IPS DF 4.7 (cell line): ENCODE results near the gene XKRX.

ENCODE experiments used
- DNase-seq: peaks from one replicate; pipeline ENCODE4 v3.0.0-alpha.2; 2013; ENCODE audit warnings: low spot score; ENCODE audit errors: extremely low read depth

XKRX gene

DNA sequence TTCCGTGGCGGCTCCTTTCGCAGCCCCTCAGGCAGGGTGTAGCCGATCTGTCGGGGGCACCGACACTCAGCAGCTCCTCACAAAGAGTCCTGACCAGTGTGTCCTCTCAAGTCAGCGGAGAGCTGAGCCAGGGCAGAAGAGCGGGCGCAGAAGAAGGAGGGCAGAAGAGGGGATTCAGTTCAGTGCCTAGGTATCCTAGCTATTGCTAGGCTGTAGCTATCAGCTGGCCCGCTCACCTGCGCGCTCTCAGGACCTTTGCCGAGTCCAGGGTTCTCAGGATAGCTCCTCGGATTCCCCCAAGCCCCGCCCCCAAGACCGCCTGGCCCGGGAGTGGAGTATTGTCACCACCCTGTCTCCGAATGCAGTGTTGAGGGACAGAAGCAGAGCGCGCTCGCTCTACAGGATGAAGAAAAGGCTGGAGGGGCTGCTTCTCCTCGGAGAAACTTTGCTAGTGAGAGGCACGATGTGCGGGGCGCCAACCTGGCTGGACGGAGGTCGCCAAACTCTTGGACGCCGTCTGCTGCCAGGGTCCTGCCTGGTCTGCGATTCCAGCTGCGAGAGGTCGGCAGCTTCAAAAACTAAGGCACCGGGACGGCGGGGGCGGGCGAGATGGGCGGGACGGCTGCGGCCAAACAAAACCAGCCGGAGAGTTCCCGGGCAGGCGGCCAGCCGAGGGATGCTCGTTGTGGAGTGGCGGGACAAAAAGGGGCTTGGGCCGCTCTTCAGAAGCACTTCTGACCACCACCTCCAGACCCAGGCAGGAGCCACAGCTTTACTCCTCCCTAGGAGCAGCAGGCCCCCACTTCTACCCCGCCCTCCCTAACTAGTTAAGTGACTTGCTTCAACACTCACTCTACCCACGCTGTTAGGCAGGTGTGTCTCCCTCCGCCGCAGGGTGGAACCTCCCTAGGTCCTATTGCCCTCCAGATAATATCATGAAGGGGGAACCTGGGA, at the start of gene XKRX:
Gene XKRX (minus strand): TSS at position 258 of the 954 bp plus-strand sequence. CDS start 613 bp downstream, outside the sequence.
- peak; percentile 22 for DNase-seq

DNA sequence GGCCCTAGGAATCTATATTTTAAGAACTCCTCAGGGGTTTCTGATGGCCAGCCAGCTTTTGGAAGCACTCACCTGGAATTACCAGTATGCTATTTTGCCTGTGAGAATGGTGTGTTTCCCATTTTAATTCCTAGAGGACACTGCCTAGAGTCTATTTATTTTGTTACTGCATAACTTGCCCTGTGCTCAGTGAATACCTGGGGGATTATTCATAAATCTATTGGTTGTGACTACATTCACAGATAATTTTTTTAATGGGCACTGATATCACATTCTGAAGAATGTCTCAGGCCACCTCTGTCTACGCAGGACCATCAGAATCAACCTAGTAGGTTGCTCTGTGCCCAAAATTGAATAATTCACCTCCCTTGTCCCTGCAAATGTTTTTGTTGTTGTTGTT, 47.5 kb upstream of the XKRX start:
- no peak for DNase-seq

DNA sequence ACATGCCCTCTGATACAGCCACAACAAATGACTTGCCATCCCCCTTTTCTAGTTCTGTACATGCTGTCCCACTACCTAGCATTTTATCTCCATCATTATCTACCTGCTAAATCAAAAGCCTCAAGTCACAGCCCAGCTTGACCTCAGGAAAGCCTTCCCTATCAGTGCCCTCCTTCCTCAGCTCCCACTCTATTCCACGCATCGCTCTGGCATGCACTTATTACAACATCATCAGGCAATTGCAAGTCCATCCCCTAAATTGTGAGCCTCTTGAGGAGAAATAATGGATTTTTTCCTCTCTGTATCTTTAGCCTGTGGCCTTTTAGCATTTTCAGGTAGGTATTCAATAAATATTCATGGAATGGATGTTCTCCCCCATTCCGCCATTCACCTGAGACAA, 46.5 kb upstream of the XKRX start:
- DNase-seq = no peak

DNA sequence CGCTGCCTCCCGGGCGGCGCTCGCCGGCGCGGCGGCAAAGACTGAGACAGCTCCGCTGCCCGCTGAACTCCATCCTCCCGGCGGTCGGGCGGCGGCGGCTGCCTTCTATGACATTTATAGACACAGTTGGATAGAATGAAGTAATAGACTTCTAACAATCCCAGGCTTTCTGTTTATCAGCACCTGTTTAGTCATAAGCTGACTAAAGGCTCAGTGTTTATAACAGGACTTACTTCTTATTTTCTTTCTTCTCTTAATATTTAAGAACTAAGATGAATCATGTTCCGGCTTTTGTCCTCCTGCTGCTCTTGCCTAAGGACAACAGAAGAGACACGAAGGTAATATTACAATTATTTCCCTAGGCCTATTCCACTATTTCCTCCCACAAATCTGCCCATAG, 44.7 kb upstream of the XKRX start:
- no peak for DNase-seq

DNA sequence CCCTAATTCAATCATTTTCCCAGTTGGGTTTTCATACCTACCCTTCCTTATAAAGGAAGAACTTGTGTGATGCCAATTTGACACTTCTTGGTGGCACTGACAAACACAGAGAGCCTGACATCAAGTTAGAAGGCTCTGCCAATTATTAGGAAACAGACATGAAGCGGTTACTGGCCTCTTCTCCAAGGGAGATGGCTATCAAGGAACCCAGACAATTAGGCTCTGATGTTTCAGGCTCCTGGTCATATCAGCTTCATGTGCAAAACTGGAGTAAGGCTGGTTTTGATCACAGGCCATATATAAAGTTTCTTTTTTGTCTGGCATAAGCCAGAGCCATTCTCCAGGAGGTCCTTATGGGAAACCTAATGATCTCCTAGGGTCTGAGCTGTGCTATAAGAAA, 41.2 kb upstream of the XKRX start:
- no peak for DNase-seq

DNA sequence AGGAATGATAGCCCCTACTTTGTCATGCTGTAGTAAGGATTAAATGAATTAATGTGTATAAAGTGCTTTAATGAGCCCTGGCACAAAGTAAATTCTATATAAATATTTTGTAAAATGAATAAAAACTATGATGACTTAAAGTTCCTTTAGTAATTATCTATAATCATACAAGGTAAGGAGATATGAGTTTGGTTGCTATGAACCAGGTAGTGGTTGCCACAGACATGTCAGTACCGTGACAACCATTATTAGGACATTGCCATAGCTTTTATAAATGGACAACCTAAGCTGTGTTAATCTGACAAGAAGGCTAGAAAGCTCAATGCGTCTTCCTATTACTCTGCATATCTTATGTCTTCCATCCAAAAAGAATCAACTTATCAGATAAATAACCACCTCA, 40.7 kb upstream of the XKRX start, which contains the start of gene ARL13A:
Gene ARL13A (plus strand): TSS at position 301 of the 400 bp plus-strand sequence. CDS start 3,982 bp downstream, outside the sequence.
- no peak for DNase-seq

DNA sequence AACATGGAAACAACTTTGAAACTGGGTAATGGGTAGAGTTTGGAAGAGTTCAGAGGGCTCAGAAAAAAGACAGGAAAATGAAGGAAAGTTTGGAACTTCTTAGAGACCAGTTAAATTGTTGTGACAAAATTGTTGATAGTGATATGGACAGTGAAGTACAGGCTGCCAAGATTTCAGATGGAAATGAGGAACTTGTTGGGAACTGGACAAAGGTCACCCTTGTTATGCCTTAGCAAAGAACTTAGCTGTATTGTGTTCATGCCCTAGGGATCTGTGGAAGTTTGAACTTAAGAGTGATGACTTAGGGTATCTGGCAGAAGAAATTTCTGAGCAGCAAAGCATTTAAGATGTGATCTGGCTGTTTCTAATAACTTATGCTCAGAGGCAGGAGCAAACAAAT, 35.6 kb upstream of the XKRX start:
- DNase-seq = no peak

DNA sequence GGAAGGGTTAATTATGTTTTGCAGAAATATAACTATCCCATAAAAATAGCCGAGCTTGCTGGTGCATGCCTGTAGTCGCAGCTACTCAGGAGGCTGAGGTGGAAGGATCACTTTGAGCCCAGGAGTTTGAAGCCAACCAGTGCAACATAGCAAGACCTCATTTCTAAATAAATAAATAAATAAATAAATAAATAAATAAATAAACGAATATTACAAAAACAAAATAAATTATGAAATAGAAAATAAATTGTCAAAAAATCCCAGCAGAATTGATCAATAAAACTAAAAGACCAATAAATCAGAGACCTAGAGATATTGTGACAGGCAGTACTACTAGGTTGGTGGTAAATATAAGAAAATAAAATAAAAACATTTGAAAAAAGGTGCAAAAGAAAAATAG, 34.1 kb upstream of the XKRX start:
- no peak for DNase-seq

DNA sequence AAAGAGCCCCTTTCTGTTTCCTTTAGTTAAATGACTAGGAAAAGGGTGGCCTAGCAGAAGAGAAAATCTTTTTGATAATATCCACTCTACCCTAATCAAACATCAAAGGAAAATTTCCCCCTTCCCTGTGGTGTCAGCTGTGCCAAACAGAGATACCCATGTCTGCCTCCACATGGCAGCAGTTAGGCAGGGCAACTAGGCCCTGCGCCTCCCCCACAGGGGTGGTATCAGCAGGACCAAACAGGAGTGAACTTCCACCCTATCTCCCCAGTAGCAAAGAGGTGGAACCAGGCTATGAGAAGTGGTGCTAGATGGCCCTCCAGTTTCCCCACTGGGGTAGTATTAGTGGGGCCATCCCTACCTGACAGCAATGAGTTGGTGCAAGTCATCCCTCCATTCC, 19.8 kb upstream of the XKRX start:
- DNase-seq = no peak

DNA sequence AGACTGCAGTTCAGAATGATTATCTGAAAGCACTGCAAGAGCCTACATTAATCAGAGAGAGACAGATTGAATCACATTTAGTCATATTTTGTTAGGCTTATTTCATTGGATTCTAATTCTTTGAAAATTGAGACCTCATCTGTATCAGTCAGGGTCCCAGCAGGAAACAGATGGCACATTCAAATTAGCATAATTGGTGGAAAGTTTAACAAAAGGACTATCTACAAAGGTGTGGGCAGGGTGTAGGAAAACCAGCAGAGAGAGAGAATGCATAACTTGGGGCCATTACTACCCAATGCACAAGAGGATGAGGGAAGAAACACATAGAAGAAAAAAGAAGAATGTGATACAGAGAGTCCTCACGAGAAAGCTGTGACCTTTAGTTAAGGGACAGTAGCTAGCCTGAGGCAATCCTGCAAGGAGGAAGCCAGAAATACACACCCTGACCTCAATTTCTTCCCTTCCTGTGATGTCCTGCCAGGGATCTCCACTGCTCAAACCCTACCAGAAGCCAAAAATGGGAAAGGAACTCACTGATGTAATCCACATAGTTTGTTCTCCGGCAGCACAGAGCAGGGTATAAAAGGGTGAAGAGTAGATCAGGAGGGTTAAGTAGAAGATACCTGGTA, 17.7 kb upstream of the XKRX start:
- no peak for DNase-seq

DNA sequence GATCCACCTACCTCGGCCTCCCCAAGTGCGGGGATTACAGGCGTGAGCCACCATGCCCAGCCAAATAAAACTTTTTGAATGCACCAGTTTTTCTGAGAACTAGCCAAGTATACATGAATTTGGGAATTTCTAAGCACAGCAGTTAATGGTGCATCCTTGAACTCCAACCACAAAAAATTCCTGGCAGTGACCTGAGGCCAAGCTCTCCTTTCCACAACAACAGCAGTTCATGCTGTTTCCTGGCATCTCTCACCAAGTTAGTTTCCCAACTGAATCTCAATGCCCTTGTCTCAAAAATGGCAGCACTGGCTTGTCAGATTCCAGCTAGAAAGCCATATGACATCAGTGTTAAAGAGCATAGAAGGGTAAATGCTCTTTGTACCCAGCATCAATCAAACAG, 15.9 kb upstream of the XKRX start:
- DNase-seq = no peak

DNA sequence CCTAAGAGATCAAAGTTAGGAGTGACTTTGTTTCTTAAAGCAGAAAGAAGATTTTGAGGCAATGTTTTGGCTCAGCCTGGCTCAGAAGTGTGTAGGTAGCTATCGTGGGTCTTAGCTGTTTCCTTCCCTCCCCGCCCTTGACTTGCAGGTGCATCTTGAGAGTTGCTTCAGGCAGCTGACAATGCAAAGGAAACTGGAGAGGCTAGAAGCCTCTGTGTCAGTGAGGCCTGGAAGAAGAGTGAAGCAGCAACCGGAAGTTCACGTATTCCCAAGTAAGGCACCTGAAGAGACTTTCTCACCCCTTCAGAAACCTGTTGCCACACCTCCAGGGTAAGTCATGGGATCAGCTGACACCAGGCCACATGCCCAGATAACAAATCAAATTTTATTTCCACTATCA, 10.6 kb upstream of the XKRX start:
- DNase-seq = no peak

DNA sequence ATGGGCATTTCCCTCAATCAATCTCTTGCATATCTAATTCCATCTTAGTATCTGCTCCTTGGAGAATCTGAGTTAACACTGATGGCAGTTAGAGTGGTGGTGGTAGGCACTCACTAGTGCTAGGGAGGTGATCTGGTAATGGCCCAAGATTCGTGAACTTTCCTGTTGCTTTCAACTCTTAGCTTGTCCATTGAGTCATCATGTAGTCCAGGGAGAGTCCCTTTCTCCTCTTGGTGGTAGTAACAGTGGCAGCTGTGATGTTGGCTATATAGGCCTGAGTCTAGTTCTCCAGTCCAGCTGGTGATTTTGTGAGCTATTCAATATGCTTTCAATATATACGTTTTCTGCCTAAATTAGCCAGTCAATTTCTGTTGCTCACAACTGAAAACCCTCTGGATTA, 7.0 kb upstream of the XKRX start:
- no peak for DNase-seq

DNA sequence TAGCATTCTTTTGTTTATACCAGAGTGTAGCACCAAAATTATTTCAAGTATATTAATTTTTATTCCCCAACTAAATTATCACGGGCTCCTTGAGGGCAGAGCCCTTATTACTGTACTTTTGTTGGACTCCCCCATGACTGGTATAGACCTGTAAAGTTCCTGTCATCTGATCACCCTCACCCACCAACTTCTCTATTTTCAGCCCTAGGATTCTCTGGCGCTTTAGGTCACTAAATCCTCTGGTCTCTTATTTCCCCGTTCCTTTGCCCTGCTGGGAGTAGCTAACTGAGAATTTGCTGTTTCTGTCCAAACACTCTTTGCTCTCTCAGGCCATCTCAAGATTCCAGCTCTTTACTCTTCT, 3.2 kb upstream of the XKRX start:
- DNase-seq = no peak

DNA sequence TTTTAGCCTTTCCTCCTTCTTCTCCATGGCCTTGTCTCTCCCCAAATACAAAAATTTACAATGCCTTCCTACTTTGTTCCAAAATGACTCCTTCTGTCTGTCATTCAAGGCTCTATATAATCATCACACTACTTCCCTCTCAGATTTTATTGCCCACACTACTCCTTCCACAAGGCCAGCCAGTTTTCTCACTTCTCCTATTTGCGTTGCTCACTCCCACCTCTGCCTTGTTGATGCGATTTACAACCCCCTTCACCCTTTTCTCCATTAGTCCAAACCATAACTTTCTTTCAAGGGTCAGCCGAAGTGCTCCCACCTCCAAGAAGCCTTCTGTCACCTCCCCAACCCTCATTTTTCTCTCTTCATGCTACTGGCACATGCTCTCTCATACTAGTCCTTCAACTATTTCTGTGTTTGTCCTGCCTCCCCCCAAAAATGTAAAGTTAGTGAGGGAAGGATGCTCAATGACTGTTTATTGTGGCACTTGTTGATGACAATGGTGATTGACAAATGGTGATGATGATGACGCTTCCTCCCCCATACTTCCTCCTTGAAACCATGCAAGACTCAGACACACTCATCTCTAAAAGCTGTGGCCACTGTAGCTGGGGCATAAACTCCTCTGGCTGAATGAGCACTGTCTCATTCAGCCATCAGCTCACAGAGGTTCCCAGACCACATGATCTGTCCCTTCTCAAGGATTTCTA, 2.7 kb upstream of the XKRX start:
- DNase-seq = no peak

DNA sequence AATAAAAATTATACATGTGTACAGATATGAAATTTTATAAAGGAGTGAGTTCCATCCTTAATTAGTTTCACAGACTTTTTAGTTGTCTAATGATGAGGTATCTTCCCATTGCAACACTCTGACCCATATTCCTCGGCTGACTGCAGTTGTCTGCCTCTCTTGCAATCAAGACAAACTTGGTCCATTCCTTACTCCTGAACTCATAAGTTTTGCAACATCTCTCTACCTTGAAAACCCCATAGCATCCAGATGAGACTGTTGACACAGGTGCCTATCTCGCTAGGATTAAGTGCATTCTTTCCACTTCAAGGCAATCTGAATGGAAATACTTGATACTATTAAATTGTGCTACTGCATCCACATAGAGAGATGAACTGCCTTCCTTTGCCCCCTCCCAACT, 2.3 kb downstream of the XKRX start:
- no peak for DNase-seq

DNA sequence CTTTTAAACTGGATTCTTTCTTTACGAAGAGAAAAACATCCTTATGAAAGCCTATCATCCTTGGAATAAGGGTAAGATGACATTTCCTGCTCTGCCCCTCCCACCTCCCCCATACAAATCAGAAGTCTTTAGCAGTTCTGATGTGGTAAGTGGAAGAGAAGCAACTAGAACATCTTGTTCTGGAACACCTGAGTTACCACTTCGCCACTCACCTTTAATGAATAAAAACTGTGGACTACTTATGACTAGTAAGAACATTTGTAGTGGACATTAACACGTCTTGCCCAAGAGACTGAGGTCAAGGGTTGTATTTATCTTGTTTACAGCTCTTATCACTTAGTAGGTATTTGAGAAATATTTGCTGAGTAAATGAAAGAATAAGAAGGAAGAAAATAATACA, 4.3 kb downstream of the XKRX start:
- no peak for DNase-seq

DNA sequence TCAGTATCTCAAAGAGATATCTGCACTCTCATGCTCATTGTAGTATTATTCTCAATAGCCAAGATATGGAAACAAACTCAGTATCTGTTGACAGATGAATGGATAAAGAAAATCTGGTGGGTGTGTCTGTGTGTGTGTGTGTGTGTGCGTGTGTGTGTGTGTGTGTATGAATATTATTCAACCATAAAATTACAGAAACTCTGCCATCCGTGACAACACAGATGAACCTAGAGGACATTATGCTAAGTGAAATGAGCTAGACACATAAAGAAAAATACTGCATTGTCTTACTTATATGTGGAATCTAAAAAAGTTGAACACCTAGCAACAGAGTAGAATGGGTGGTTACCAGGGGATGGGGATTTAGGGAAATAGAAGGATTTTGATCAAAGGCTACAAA, 13.2 kb downstream of the XKRX start:
- DNase-seq = no peak

DNA sequence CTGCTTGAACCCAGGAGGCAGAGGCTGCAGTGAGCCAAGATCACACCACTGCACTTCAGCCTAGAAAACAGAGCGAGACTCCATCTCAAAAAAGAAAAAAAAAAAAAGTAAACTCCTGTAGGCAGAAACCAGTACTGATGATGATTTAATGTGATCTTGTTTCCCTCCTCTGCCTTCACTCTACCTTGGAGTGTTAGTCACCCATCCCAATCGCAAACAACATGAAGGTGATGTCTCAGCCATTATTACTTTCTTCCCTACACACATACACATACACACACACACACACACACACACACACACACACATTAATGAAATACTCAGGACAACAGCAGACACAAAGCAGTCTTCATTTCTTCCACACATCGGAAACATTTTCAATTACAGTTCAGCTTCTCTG, 15.6 kb downstream of the XKRX start:
- no peak for DNase-seq

DNA sequence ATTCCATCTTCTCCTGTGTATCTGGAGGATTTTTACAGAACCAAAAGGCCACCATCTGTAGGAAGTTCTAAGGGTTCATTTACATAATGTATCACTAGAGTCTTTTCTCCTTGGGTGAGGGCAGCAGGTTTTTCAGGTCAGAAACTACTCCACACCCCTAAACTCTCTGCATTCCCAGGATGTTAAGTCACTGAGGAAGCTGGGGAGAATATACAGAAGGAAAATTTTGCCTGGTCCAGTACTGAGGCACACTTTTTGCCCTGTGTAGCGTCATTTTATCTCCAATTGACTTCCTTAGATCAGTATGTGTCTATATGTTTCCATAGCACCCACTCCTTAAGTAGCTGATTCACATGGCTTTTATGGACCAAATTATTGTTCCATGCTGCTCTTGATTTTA, 17.0 kb downstream of the XKRX start:
- DNase-seq = no peak

DNA sequence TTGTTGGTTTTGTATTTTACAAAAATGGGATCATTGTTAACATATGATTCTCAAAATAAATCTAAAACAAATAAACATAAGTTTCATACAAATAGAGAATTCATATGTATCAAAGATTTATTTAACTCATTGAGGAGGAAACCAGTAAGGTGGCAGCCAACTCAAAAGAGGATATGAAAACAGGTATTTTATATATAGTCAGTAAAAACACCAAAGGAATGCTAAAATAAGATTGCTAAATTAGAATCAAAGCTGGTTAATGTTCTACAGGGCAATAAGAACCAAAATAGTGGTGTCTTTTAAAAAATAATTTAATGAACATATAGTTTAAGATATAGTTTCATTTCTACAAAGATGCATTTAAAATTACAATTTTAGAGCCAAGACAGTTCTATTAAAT, 23.1 kb downstream of the XKRX start:
- DNase-seq = no peak

DNA sequence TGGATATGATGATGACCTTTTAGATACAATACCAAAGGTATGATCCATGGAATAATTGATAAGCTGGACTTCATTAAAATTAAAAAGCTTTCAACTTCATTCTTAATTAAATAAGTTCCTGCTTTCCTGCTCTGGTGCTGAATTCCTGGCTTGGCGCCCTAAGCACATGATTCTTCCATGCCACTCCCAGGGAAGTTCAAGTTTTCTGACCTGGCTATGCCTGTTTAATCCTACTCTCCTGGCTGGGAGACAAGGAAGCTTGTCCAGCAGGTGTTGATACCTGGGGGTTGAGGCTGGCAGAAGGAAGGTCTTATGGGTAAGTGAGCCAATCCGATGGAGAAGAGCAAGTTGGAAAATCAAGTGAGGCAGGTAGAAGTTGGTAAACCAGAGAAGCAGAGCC, 24.3 kb downstream of the XKRX start:
- DNase-seq = no peak
